SK-N-SH treated with all-trans-retinoic acid at 6 μM for 48 hours (cell line): Measurements from ENCODE around the gene MC1R.

Experiments used
- GLIS3 ChIP-seq: fragments of 250-450 bp; sonication (Bioruptor Pico); IDR thresholded peaks from 2 replicates; pipeline ENCODE4 v1.5.0; 2020; ENCODE audit warnings: mild to moderate bottlenecking, moderate library complexity
- TCF4 ChIP-seq: fragments of 250-450 bp; sonication (Bioruptor Pico); IDR thresholded peaks from 2 replicates; pipeline ENCODE4 v1.8.0; 2021; ENCODE audit warnings: mild to moderate bottlenecking, moderate library complexity, borderline replicate concordance
- TF ChIP-seq, protein P1 (sequence below): fragments of 250-450 bp; sonication (Bioruptor Pico); IDR thresholded peaks from 2 replicates; pipeline ENCODE4 v1.8.0; 2021; ENCODE audit warnings: low read depth, mild to moderate bottlenecking, moderate library complexity, borderline replicate concordance
- TF ChIP-seq, protein P2 (sequence below): fragments of 250-450 bp; sonication (Bioruptor Pico); IDR thresholded peaks from 2 replicates; pipeline ENCODE4 v1.8.0; 2020; ENCODE audit warnings: mild to moderate bottlenecking, moderate library complexity, borderline replicate concordance
- TF ChIP-seq, protein P3 (sequence below): fragments of 250-450 bp; sonication (Bioruptor Pico); IDR thresholded peaks from 2 replicates; pipeline ENCODE4 v1.5.0; 2020; ENCODE audit warnings: mild to moderate bottlenecking, moderate library complexity

DNA sequence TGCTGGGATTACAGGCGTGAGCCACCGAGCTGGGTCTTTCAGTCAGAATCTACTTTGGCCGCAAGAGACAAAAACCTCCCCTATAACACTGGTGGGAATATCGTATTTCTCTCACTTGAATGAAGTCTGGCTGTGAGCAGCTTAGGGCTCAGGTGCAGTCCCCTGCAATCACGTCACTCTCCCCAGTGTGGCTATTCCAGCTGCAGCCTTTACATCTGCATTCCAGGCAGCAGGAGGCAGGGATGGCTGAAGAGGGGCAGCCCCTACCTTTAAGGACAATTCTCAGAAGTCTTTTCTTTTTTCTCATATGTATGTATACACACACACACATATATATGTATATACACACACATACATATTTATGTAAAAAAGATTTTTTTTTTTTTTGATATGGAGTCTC is 32.8 kb downstream of the MC1R start:
- TF ChIP-seq, protein P1, sequence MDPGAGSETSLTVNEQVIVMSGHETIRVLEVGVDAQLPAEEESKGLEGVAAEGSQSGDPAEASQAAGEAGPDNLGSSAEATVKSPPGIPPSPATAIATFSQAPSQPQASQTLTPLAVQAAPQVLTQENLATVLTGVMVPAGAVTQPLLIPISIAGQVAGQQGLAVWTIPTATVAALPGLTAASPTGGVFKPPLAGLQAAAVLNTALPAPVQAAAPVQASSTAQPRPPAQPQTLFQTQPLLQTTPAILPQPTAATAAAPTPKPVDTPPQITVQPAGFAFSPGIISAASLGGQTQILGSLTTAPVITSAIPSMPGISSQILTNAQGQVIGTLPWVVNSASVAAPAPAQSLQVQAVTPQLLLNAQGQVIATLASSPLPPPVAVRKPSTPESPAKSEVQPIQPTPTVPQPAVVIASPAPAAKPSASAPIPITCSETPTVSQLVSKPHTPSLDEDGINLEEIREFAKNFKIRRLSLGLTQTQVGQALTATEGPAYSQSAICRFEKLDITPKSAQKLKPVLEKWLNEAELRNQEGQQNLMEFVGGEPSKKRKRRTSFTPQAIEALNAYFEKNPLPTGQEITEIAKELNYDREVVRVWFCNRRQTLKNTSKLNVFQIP (CRISPR knock-in tag) = no peak
- TF ChIP-seq TCF4 (CRISPR knock-in tag) = no peak
- TF ChIP-seq, protein P2, sequence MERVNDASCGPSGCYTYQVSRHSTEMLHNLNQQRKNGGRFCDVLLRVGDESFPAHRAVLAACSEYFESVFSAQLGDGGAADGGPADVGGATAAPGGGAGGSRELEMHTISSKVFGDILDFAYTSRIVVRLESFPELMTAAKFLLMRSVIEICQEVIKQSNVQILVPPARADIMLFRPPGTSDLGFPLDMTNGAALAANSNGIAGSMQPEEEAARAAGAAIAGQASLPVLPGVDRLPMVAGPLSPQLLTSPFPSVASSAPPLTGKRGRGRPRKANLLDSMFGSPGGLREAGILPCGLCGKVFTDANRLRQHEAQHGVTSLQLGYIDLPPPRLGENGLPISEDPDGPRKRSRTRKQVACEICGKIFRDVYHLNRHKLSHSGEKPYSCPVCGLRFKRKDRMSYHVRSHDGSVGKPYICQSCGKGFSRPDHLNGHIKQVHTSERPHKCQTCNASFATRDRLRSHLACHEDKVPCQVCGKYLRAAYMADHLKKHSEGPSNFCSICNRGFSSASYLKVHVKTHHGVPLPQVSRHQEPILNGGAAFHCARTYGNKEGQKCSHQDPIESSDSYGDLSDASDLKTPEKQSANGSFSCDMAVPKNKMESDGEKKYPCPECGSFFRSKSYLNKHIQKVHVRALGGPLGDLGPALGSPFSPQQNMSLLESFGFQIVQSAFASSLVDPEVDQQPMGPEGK (CRISPR knock-in tag) = no peak
- TF ChIP-seq, protein P3, sequence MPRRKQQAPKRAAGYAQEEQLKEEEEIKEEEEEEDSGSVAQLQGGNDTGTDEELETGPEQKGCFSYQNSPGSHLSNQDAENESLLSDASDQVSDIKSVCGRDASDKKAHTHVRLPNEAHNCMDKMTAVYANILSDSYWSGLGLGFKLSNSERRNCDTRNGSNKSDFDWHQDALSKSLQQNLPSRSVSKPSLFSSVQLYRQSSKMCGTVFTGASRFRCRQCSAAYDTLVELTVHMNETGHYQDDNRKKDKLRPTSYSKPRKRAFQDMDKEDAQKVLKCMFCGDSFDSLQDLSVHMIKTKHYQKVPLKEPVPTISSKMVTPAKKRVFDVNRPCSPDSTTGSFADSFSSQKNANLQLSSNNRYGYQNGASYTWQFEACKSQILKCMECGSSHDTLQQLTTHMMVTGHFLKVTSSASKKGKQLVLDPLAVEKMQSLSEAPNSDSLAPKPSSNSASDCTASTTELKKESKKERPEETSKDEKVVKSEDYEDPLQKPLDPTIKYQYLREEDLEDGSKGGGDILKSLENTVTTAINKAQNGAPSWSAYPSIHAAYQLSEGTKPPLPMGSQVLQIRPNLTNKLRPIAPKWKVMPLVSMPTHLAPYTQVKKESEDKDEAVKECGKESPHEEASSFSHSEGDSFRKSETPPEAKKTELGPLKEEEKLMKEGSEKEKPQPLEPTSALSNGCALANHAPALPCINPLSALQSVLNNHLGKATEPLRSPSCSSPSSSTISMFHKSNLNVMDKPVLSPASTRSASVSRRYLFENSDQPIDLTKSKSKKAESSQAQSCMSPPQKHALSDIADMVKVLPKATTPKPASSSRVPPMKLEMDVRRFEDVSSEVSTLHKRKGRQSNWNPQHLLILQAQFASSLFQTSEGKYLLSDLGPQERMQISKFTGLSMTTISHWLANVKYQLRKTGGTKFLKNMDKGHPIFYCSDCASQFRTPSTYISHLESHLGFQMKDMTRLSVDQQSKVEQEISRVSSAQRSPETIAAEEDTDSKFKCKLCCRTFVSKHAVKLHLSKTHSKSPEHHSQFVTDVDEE = no peak
- no peak for TF ChIP-seq GLIS3 (CRISPR knock-in tag)
